ENCODE results near the gene DSCAM. TPM values are rescaled to one million over a fixed set of nuclear protein-coding genes. Genes with fewer than 3 reads are reported as not detected.

DSCAM gene
- total and polyA plus RNA-seq, 2 donors (not counting 3 experiments of a cell fraction or from before 2014, with no cell fraction given): not detected

DNA sequence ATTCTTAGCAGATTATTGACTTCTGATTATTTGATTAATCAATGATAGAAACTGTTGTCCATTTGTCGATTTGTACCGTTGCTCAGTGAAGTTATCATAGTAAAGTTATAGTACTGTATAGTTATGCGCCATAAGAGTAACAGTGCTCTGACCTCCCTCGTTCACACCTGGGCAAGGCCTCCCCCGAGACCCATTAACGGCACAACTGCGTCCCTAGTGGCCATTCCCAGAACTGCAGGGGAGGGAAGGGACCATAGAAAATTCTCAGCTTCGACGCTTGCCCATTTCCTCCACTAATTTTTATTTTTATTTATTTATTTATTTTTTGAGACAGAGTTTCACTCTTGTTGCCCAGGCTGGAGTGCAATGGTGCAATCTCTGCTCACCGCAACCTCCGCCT is 334.4 kb downstream of the DSCAM start:
- Histone ChIP-seq H3K36me3 (ENCODE audit: control insufficient read depth in 2 of 2, extremely low read depth in 1 of 2, insufficient read depth in 2 of 2, low read length in 2 of 2) (no peaks in the 10 kb centered on the region), H3K9ac (replicated peaks; ENCODE audit: extremely low read depth, insufficient read depth, low read length) (no peak overlapping the region), H2AFZ (ENCODE audit: low read depth, low read length) (no peak overlapping the region), H3K9me3 (replicated peaks; ENCODE audit: control insufficient read depth, insufficient read depth, low read length) (peaks cover 4% of the 10 kb centered on the region), H3K4me3 (replicated peaks in 1 of 3; ENCODE audit: insufficient read depth in 1 of 3, low read depth in 1 of 3, low read length in 3 of 3) (no peak overlapping the region), H3K9me1 (replicated peaks; ENCODE audit: control insufficient read depth, extremely low read depth, insufficient read depth, low read length) (no peaks in the 10 kb centered on the region), H3K79me2 (ENCODE audit: control insufficient read depth, insufficient read depth, low read length) (no peaks in the 10 kb centered on the region), H3K27ac (ENCODE audit: insufficient read depth, low read depth, low read length) (no peak overlapping the region), H3K4me1 (ENCODE audit: control insufficient read depth, extremely low read depth, insufficient read depth, low read length) (no peaks in the 10 kb centered on the region), H3K27me3 (ENCODE audit: control insufficient read depth in 2 of 2, insufficient read depth in 2 of 2, low read length in 2 of 2) (no peaks in the 10 kb centered on the region), H3K4me2 (ENCODE audit: insufficient read depth, low read length) (no peak overlapping the region), H4K20me1 (replicated peaks; ENCODE audit: control insufficient read depth, extremely low read depth, insufficient read depth, low read length) (no peaks in the 10 kb centered on the region)
- intact Hi-C loops (cut with micrococcal nuclease): no loop called here
- dilution Hi-C loops (cut with MboI; ENCODE audit: extremely low pct_ligation_motif_present, low sequenced_read_pairs): no loop called here
- ChIA-PET POLR2A (no interaction called here), CTCF (no interaction called here)
- TF ChIP-seq POLR2AphosphoS5 (IDR thresholded peaks at IDR 0.05; ENCODE audit: insufficient read depth, low read depth, low read length): no peak
- TF ChIP-seq MYC (IDR thresholded peaks at IDR 0.05; ENCODE audit: low read depth, low read length): no peak
- TF ChIP-seq GATA2 (IDR thresholded peaks at IDR 0.05; ENCODE audit: insufficient read depth, insufficient read length, low read depth, low read length): no peak
- no peak for TF ChIP-seq FOS (IDR thresholded peaks at IDR 0.05; ENCODE audit: borderline replicate concordance, insufficient read depth, low read length)
- no peak for TF ChIP-seq EZH2 (IDR thresholded peaks at IDR 0.05; ENCODE audit: borderline replicate concordance, low read depth, low read length, severe bottlenecking)
- no peak for TF ChIP-seq POLR2A (IDR thresholded peaks at IDR 0.05; ENCODE audit: low read depth, low read length)
- TF ChIP-seq, protein P1, sequence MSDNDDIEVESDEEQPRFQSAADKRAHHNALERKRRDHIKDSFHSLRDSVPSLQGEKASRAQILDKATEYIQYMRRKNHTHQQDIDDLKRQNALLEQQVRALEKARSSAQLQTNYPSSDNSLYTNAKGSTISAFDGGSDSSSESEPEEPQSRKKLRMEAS (IDR thresholded peaks at IDR 0.05; ENCODE audit: insufficient read depth, insufficient read length): no peak
- TF ChIP-seq JUN (IDR thresholded peaks at IDR 0.05; ENCODE audit: borderline replicate concordance, insufficient read depth, insufficient read length, low read depth): no peak
- TF ChIP-seq, protein P2, sequence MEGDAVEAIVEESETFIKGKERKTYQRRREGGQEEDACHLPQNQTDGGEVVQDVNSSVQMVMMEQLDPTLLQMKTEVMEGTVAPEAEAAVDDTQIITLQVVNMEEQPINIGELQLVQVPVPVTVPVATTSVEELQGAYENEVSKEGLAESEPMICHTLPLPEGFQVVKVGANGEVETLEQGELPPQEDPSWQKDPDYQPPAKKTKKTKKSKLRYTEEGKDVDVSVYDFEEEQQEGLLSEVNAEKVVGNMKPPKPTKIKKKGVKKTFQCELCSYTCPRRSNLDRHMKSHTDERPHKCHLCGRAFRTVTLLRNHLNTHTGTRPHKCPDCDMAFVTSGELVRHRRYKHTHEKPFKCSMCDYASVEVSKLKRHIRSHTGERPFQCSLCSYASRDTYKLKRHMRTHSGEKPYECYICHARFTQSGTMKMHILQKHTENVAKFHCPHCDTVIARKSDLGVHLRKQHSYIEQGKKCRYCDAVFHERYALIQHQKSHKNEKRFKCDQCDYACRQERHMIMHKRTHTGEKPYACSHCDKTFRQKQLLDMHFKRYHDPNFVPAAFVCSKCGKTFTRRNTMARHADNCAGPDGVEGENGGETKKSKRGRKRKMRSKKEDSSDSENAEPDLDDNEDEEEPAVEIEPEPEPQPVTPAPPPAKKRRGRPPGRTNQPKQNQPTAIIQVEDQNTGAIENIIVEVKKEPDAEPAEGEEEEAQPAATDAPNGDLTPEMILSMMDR (IDR thresholded peaks at IDR 0.05; ENCODE audit: extremely low read depth in 1 of 2, insufficient read depth in 1 of 2, low read depth in 1 of 2, low read length in 2 of 2): no peak
- FAIRE-seq (no peak), DNase-seq (ENCODE audit: low read depth, low spot score) (no peak)
- BruUV-seq (replicated peaks): no TSS peak
